Activated T-helper 2 cell treated with anti-CD3 and anti-CD28 coated beads, Interferon-gamma antibody, Interleukin-2, Interleukin-4, amounts not matched to agents 10 μg/mL and 5 μg/mL and 100 μg/mL, durations not matched to agents 14 hours and 24 hours and 36 hours (primary cell): ENCODE data around the gene MYBPC2. TPM values are rescaled to one million over a fixed set of nuclear protein-coding genes. Genes with fewer than 3 reads are reported as not detected.

ENCODE experiments used
- DNase-seq: peaks from one replicate; pipeline ENCODE4 v3.0.0; 2021; ENCODE audit warnings: low spot score
- H3K27ac Mint-ChIP-seq: one replicate; pipeline ENCODE4 v1.8.0; 2021; ENCODE audit warnings: mixed read lengths
- H3K27me3 Mint-ChIP-seq: one replicate; pipeline ENCODE4 v1.8.0; 2021; ENCODE audit warnings: low read depth, mixed read lengths
- H3K36me3 Mint-ChIP-seq: one replicate; pipeline ENCODE4 v1.8.0; 2021; ENCODE audit warnings: low read depth, mixed read lengths
- H3K4me1 Mint-ChIP-seq: one replicate; pipeline ENCODE4 v1.8.0; 2021; ENCODE audit warnings: low read depth, mixed read lengths
- H3K4me3 Mint-ChIP-seq: one replicate; pipeline ENCODE4 v1.8.0; 2021; ENCODE audit warnings: low read depth, mild to moderate bottlenecking, moderate library complexity, mixed read lengths
- H3K9me3 Mint-ChIP-seq: one replicate; pipeline ENCODE4 v1.8.0; 2021; ENCODE audit warnings: mixed read lengths
- intact Hi-C: fragments of 100-400 bp; cut with micrococcal nuclease; formaldehyde crosslinking; loops from one replicate; pipeline ENCODE4 v1.15.1; 2023
- total RNA-seq: library from RNA; stranded (reverse); gene quantifications from 2 replicates; pipeline ENCODE4 v1.2.3, GENCODE V29; 2022

MYBPC2 gene
- total RNA-seq, 1 donor from 2014 or later, result 0.25 TPM

DNA sequence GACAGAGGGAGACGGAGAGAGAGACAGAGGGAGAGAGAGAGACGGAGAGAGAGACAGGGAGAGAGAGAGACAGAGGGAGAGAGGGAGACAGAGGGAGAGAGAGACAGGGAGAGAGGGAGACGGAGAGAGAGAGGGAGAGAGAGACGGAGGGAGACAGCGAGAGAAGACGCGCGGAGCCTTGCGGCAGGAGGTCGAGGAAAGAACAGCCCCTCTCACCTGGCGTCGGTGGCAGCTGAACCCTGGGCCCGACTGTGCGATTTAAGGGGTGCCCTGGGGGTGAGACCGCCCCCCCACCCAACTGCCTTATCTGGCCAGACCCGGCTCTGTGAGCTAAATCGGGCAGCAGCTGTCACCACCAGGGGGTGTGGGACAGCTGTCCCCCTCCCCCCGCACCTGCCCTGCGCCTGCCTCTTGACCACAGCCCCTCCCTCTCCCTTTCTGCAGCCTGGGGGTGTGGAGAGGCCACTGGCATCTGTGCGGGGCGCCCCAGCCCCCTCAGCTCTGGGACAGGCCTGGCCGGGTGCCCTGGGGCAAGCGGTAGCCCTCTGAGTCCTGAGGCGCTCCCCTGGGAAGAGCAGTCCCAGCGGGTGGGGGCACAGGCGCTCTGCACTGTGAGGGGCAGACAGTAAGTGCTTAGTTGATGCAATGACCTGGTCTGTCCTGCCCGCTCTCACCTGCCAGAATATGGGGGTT is 67.5 kb downstream of the MYBPC2 start:
- Mint-ChIP-seq H3K27me3 (no peaks in the 10 kb centered on the region), H3K36me3 (no peaks in the 10 kb centered on the region), H3K27ac (no peak overlapping the region), H3K9me3 (no peaks in the 10 kb centered on the region), H3K4me1 (no peaks in the 10 kb centered on the region), H3K4me3 (no peak overlapping the region)
- DNase-seq, result no peak
- intact Hi-C loops, result no loop called here

DNA sequence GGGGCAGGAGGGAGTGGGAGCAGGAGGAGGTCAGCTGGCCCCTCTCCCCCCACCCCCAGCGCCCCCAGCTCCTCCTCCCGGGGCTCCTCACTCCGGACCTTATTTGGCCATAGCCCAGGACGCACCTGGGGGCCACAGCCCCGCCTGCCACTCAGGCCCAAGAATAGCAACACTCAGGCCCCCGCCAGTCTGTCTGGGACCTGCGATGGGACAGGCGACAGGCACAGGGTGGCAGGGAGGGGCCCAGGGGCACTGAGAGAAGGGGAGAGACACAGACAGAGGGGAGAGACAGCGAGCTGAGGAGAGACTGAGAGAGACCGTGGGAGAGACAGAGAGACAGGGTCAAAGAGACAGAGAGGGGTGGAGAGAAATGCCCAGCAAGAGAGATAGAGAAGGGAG is 68.1 kb downstream of the MYBPC2 start:
- no peak for DNase-seq
- no peak overlapping the region for H3K27ac Mint-ChIP-seq
- no peaks in the 10 kb centered on the region for H3K9me3 Mint-ChIP-seq
- no peaks in the 10 kb centered on the region for H3K36me3 Mint-ChIP-seq
- H3K27me3 Mint-ChIP-seq, result no peaks in the 10 kb centered on the region
- intact Hi-C loops, result no loop called here
- no peak overlapping the region for H3K4me3 Mint-ChIP-seq
- no peaks in the 10 kb centered on the region for H3K4me1 Mint-ChIP-seq

- Mint-ChIP-seq H3K4me1 (no peaks in the 10 kb centered on the region), H3K36me3 (no peaks in the 10 kb centered on the region), H3K27me3 (no peaks in the 10 kb centered on the region), H3K27ac (no peak overlapping the region), H3K4me3 (no peak overlapping the region), H3K9me3 (no peaks in the 10 kb centered on the region)
- no peak for DNase-seq
- intact Hi-C loops, result no loop called here
These were observed 68.5 kb downstream of the MYBPC2 start for GRCh38 chr19:50501186-50501567.

DNA sequence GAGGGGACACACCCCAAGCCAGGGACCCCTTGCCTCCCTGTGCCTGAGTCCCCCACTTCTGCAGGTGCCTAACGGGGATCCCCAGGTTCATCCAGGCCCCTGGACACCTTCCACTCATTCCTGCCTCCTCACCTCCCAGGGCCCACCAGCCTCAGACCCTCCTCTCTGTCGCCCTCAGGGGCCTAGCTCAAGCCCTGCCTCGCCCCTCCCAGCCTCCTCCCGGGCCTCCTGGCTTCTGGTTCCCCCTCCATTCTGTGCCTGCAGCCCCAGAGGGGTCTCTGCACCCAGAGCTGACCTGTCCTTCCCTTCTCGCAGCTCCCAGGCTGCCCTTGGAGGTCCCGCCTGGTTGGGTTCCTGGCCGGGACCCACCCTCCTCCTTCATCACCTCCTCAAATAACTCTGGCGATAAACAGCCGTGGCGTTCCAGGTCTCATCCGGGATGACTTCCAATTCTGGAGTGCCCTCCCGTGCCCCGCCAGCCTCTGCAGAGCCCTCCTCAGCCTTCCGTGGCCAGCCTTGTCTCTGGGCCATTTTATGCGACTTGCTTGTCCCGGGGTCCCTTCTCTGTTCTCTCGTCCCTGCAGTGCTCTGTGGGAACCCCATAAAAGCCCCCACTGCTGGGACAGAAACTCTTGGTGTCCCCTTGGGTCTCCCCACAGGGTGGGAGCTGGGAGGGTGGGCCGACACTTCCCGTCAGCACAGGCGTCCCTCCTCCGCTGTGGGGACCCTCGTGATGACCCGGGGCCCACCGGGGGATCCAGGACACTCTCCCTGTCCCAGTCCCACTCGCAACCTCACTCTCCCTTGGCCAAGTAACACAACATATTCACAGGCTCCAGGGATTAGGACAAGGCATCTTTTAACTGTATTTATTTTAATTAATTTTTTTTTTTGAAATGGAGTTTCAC is 69.1 kb downstream of the MYBPC2 start:
- Mint-ChIP-seq H3K36me3 (no peaks in the 10 kb centered on the region), H3K9me3 (no peaks in the 10 kb centered on the region), H3K4me3 (no peak overlapping the region), H3K27ac (no peak overlapping the region), H3K4me1 (no peaks in the 10 kb centered on the region), H3K27me3 (no peaks in the 10 kb centered on the region)
- no peak for DNase-seq
- intact Hi-C loops, result no loop called here

DNA sequence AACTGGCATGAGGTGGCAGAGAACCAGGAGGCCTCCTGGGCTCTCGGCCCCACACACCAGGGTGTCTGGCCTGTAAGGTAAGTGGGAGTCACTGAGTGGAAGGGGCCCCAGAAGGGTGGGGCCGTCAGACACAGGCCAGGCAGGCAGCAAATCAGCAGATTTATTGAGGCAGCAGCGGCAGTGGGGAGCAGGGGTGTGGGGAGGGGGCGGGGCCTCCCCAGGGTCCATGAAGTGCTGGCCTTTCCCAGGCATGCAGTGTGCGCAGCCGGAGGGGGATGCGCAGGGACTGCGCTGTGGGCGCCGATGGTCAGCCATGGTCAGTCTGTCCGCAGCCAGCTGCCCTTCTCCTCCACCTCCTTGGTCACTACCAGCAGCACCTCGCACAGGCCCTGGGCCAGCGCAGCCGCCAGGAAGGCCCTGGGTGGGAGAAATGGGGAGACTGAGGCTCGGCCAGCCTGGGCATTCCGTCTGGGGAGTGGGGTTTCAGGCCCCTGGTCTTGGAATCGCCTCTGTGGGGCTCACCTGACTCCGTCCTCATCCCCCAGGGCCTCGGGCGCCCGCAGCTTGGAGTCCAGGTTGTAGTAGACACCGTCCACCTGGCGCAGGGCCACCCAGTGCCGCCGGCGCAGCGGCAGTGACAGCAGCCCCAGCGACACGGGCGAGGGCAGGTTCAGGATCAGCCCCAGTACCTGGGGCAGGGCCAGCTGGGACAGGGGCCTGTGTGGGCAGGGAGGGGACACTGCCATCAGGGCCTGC is 73.3 kb downstream of the MYBPC2 start:
- intact Hi-C loops, result no loop called here
- H3K27me3 Mint-ChIP-seq, result no peaks in the 10 kb centered on the region
- DNase-seq, result no peak

GRCh38 chr19:50506700-50507099 is 74.0 kb downstream of the MYBPC2 start:
- Mint-ChIP-seq H3K27ac (no peak overlapping the region), H3K9me3 (no peaks in the 10 kb centered on the region), H3K27me3 (no peaks in the 10 kb centered on the region), H3K4me1 (peaks cover 9% of the 10 kb centered on the region), H3K4me3 (no peak overlapping the region), H3K36me3 (peaks cover 12% of the 10 kb centered on the region)
- DNase-seq, result no peak
- intact Hi-C loops, result no loop called here

More for the DNA sequence above, 73.3 kb downstream of the MYBPC2 start:
- Mint-ChIP-seq H3K27ac (no peak overlapping the region), H3K4me3 (no peak overlapping the region), H3K36me3 (peaks cover 12% of the 10 kb centered on the region), H3K4me1 (peaks cover 6% of the 10 kb centered on the region), H3K9me3 (no peaks in the 10 kb centered on the region)

DNA sequence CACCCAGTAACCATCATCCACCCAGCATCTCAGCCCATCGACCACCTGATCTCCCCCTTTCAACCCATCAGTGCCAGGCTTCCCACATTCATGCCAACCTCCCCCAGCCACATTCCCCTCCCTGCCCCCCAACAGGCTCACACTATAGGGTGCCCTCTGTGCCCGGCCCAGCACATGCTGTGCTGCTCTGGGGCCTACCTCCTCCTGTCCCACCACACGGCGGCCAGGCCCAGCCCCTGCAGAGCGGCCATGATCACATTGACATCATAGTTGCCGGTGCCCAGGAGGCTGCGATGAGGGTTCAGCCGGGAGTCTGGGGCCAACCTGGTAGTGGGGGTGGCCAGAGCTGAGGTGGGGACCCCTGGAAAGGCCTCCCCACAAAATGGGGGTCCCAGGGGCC is 74.7 kb downstream of the MYBPC2 start:
- H3K27ac Mint-ChIP-seq, result no peak overlapping the region
- H3K4me1 Mint-ChIP-seq, result peaks cover 9% of the 10 kb centered on the region
- H3K36me3 Mint-ChIP-seq, result peaks cover 12% of the 10 kb centered on the region
- DNase-seq, result no peak
- H3K27me3 Mint-ChIP-seq, result no peaks in the 10 kb centered on the region
- intact Hi-C loops, result no loop called here
- no peaks in the 10 kb centered on the region for H3K9me3 Mint-ChIP-seq
- no peak overlapping the region for H3K4me3 Mint-ChIP-seq

- Mint-ChIP-seq H3K27ac (peak overlapping the region; percentile 66), H3K4me3 (peak overlapping the region; percentile 51), H3K36me3 (peaks cover 12% of the 10 kb centered on the region), H3K4me1 (peaks cover 9% of the 10 kb centered on the region), H3K9me3 (no peaks in the 10 kb centered on the region), H3K27me3 (no peaks in the 10 kb centered on the region)
- no peak for DNase-seq
- intact Hi-C loops, result no loop called here
These were observed 76.1 kb downstream of the MYBPC2 start for GRCh38 chr19:50508843-50509190.

- Mint-ChIP-seq H3K27ac (peak overlapping the region; percentile 69), H3K4me3 (peak overlapping the region; percentile 70), H3K27me3 (no peaks in the 10 kb centered on the region), H3K9me3 (no peaks in the 10 kb centered on the region), H3K4me1 (peaks cover 9% of the 10 kb centered on the region), H3K36me3 (peaks cover 12% of the 10 kb centered on the region)
- intact Hi-C loops, result no loop called here
- no peak for DNase-seq
These were observed 76.7 kb downstream of the MYBPC2 start for GRCh38 chr19:50509366-50509765.

DNA sequence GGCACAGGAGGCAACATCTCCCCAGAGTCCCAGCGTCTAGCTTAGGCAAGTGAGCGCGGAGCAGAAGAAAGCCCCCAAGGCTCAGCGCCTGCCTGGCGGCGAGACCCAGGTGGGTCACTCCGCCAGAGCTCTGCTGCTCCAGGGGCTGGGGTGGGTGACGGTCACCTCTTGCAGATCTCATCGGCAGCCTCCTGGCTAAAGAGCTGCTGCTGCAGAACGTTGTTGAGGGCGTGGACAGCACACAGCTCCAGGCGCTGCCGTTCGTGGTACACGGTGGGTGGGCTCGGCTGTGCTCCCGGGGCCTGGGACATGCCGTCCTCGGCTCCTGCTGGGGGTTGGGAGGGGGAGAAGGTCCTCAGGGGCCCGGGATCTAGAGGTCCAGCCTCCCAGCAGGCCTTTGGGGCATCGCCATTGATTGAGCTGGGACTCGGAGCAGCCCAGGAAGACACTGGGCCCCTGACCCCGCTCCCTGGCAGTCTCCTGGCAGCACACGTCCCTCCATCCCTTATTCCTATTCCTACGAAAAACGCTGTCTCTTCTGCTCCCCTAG is 77.5 kb downstream of the MYBPC2 start:
- Mint-ChIP-seq H3K4me1 (peaks cover 9% of the 10 kb centered on the region), H3K9me3 (no peaks in the 10 kb centered on the region), H3K36me3 (peaks cover 12% of the 10 kb centered on the region), H3K27ac (peak overlapping the region; percentile 97), H3K4me3 (peak overlapping the region; percentile 90), H3K27me3 (no peaks in the 10 kb centered on the region)
- intact Hi-C loops, result loop anchor here (2.0 to 10.0 kb wide), 3 partner anchors 125 to 599 kb away; partner anchors contain the start of genes CTU1 and POLD1
- DNase-seq, result no peak

GRCh38 chr19:50510700-50511068 is 78.0 kb downstream of the MYBPC2 start:
- H3K9me3 Mint-ChIP-seq, result no peaks in the 10 kb centered on the region
- H3K4me1 Mint-ChIP-seq, result peaks cover 9% of the 10 kb centered on the region
- peak overlapping the region; percentile 90 for H3K4me3 Mint-ChIP-seq
- H3K36me3 Mint-ChIP-seq, result peaks cover 12% of the 10 kb centered on the region
- no peak for DNase-seq
- H3K27ac Mint-ChIP-seq, result peak overlapping the region; percentile 97
- intact Hi-C loops, result loop anchor here (1.0 to 10.0 kb wide), 6 partner anchors 34 to 598 kb away; partner anchors contain the start of genes CTU1, EMC10, GARIN5A and NR1H2
- H3K27me3 Mint-ChIP-seq, result no peaks in the 10 kb centered on the region

DNA sequence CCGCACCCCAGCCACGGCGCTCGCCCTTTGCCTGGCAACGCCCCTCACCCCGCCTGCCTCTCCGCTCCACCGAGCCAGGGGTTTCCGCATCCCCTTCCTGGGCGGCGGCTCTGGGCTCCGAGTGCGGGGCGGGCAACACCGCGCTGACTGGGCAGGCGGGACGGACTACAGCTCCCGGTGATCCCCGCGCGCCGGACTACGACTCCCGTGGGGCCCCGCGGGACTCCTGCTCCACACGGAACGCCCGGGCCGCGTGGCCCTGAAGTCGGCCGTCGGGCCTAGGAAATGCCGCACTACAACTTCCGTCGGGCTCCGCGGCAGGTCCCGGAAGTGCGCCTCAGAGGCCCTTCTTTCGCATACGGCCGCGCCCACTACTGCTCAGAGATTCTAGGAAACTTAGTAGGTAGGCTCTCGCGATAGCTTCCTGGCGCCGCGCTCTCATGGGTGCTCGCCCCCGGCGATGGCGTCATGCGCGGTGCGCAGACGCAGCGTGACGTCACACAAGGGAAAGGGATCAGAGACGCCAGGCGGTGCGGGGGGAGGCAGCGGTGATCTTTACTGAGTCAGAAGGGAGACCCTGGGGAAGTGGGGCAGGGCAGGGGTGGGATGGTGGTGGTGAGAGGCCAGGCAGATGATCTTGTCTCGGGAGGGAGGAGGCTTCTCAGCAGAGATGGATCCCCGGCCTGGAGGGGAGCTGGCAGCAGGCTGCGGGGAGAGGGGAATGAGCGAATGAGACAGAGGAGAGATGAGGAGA is 78.6 kb downstream of the MYBPC2 start, which contains the start of gene JOSD2:
Gene JOSD2 (minus strand): TSS at position 123 of the 754 bp plus-strand sequence. CDS start 760 bp downstream, outside the sequence.
- intact Hi-C loops, result loop anchor here (1.0 to 10.0 kb wide), 6 partner anchors 35 to 598 kb away; partner anchors contain the start of genes CTU1, EMC10, GARIN5A and NR1H2
- peaks cover 12% of the 10 kb centered on the region for H3K36me3 Mint-ChIP-seq
- peaks cover 9% of the 10 kb centered on the region for H3K4me1 Mint-ChIP-seq
- H3K27ac Mint-ChIP-seq, result peak within 1 kb of the TSS; percentile 97
- peak within 1 kb of the TSS; percentile 90 for H3K4me3 Mint-ChIP-seq
- no peaks in the 10 kb centered on the region for H3K27me3 Mint-ChIP-seq
- no peaks in the 10 kb centered on the region for H3K9me3 Mint-ChIP-seq
- peak; percentile 97 for DNase-seq
